VCaP (cell line): ENCODE results near the gene KNTC1.
"Not testable (repeated sequence)": the region's sequence is repeated elsewhere in the genome, so short reads cannot be mapped to it uniquely, and the experiment has no call there.

Source experiments
- H3K27ac ChIP-seq: fragments of 450-650 bp; 2 replicates; pipeline ENCODE4 v1.5.1; 2017
- TF ChIP-seq, protein P1 (sequence below): fragments of 450-650 bp; conservative IDR thresholded peaks from 2 replicates; pipeline ENCODE4 v1.5.1; 2017; ENCODE audit warnings: mild to moderate bottlenecking, moderate library complexity

The KNTC1 gene

GRCh38 chr12:122584177-122584863 is 57.3 kb downstream of the KNTC1 start:
- TF ChIP-seq, protein P1, sequence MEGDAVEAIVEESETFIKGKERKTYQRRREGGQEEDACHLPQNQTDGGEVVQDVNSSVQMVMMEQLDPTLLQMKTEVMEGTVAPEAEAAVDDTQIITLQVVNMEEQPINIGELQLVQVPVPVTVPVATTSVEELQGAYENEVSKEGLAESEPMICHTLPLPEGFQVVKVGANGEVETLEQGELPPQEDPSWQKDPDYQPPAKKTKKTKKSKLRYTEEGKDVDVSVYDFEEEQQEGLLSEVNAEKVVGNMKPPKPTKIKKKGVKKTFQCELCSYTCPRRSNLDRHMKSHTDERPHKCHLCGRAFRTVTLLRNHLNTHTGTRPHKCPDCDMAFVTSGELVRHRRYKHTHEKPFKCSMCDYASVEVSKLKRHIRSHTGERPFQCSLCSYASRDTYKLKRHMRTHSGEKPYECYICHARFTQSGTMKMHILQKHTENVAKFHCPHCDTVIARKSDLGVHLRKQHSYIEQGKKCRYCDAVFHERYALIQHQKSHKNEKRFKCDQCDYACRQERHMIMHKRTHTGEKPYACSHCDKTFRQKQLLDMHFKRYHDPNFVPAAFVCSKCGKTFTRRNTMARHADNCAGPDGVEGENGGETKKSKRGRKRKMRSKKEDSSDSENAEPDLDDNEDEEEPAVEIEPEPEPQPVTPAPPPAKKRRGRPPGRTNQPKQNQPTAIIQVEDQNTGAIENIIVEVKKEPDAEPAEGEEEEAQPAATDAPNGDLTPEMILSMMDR, result no peak
- no peak overlapping the region for H3K27ac ChIP-seq

DNA sequence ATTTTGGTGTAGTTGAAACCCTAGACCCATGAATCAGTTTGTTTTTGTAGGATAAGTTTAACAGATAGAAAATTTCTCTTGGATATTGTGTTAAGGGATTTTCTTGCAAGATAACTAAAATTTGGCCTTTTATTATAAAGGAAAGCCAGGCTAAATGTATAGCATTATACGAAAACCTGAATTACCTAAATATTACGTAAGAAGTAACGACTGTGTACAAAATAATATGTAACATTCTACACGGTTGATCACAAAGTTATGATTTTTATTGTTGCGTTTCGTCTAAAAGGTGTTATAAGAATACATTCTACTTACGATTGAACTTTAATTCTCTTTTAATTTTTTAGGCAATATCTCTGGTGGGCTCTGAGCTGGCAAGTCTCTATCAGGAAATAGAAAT is 63.9 kb downstream of the KNTC1 start:
- TF ChIP-seq, protein P1, result no peak
- H3K27ac ChIP-seq, result no peak overlapping the region

DNA sequence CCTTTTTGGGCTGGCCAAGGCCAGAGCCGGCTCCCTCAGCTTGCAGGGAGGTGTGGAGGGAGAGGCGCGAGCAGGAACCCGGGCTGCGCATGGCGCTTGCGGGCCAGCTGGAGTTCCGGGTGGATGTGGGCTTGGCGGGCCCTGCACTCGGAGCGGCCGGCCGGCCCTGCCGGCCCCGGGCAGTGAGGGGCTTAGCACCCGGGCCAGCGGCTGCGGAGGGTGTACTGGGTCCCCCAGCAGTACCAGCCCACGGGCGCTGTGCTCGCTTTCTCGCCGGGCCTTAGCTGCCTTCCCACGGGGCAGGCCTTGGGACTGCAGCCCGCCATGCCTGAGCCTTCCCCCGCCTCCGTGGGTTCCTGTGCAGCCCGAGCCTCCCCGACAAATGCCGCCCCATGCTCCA is 64.9 kb downstream of the KNTC1 start:
- H3K27ac ChIP-seq, result not testable (repeated sequence)

DNA sequence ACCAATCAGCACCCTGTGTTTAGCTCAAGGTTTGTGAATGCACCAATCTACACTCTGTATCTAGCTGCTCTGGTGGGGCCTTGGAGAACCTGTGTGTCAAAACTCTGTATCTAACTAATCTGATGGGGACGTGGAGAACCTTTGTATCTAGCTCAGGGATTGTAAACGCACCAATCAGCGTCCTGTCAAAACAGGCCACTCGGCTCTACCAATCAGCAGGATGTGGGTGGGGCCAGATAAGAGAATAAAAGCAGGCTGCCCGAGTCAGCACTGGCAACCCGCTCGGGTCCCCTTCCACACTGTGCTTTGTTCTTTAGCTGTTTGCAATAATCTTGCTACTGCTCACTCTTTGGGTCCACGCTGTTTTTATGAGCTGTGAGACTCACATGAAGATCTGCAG is 65.5 kb downstream of the KNTC1 start:
- H3K27ac ChIP-seq, result not testable (repeated sequence)

- TF ChIP-seq, protein P1, result no peak
Measured at GRCh38 chr12:122593910-122594309, 66.9 kb downstream of the KNTC1 start.

DNA sequence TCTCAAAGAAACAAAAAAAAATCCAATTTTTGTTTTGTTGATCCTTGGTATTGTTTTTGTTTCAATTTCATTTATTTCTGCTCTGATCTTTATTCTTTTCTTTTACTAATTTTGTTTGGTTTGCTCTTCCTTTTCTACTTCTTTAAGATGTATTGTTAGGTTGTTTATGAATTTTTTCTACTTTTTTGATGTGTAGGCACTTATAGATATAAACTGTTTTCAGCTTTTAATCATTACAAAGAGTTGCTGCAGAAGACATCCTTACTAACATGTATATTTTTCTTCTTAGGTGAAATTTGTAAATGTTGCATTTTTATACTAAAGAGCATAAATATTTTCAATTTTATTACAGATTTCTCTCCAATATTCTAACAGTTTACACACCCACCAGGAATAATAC is 69.8 kb downstream of the KNTC1 start:
- H3K27ac ChIP-seq, result no peak overlapping the region
- TF ChIP-seq, protein P1, result no peak

More at GRCh38 chr12:122593910-122594309, 66.9 kb downstream of the KNTC1 start:
- no peak overlapping the region for H3K27ac ChIP-seq

- H3K27ac ChIP-seq, result no peak overlapping the region
- TF ChIP-seq, protein P1, result no peak
Measured at GRCh38 chr12:122602456-122602855, 75.4 kb downstream of the KNTC1 start.

- no peak overlapping the region for H3K27ac ChIP-seq
- TF ChIP-seq, protein P1, result no peak
Measured at GRCh38 chr12:122604993-122605392, 77.9 kb downstream of the KNTC1 start.

DNA sequence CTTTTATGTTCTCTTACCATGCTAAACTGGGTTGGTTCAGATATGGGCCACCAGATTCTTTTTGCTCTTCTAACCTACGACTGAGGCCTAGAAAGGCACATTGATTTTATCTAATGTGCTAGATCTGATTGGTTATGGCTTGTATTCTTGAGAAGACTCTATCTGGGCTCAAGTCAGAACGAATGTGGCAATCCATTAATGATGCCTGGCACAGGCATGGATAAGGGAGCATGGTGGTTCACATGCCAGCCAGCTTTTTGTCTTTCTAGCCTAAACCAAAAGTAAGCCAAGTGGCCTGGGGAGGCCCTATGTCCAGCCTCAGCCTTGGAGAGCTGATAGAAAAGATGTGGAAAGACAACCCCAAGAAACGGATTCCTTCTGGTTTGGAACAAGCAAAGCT is 82.7 kb downstream of the KNTC1 start:
- no peak overlapping the region for H3K27ac ChIP-seq
- TF ChIP-seq, protein P1, result no peak
